Naive thymus-derived CD4-positive, alpha-beta T cell (primary cell): ENCODE results near the gene TIPIN. TPM values are rescaled to one million over a fixed set of nuclear protein-coding genes. Genes with fewer than 3 reads are reported as not detected.
A peak's percentile ranks its signal among the peaks of the same experiment; 100 is the strongest.
"Not testable (repeated sequence)": the region's sequence is repeated elsewhere in the genome, so short reads cannot be mapped to it uniquely, and the experiment has no call there.

Experiments used
- ATAC-seq: fragments of 150-1000 bp; cut with Tn5 transposase; 2 replicates; pipeline ENCODE4 v1.10.0; 2021; ENCODE audit warnings: mild to moderate bottlenecking, moderate library complexity
- CTCF ChIA-PET: fragments of 350-600 bp; sonication (Branson Sonifier 250); formaldehyde crosslinking; loops from one replicate; lab custom pipeline; 2021; ENCODE audit warnings: antibody characterized with exemption; lab: Charles Lee
- POLR2A ChIA-PET: fragments of 350-600 bp; sonication (Branson Sonifier 250); formaldehyde crosslinking; loops from one replicate; lab custom pipeline; 2021; ENCODE audit warnings: antibody characterized with exemption, inconsistent platforms; lab: Charles Lee
- DNase-seq, 9 donors: peaks; one replicate each; pipeline versions ENCODE4 v3.0.0 to v3.0.0-alpha.2; 2020 to 2022; ENCODE audit warnings: mixed read lengths in 1 of 9
- H3K27ac ChIP-seq: one replicate; pipeline ENCODE4 v1.7.0; 2013; ENCODE audit warnings: mild to moderate bottlenecking, low read depth, low read length, moderate library complexity
- H3K27me3 ChIP-seq, 2 donors: one replicate each; pipeline ENCODE4 v1.7.0; 2013; ENCODE audit warnings: low read length in 2 of 2, mild to moderate bottlenecking in 2 of 2, moderate library complexity in 2 of 2; ENCODE audit not compliant: control insufficient read depth in 2 of 2, insufficient read depth in 2 of 2
- H3K36me3 ChIP-seq, 3 experiments: 1 replicate in 2 of 3; 2 replicates in 1 of 3; pipeline ENCODE4 v1.7.0; 2013; ENCODE audit warnings: low read length in 3 of 3, mild to moderate bottlenecking in 3 of 3, moderate library complexity in 1 of 3; ENCODE audit not compliant: insufficient read depth in 3 of 3, control insufficient read depth in 2 of 3
- H3K4me1 ChIP-seq, 2 donors: one replicate each; pipeline ENCODE4 v1.7.0; 2013; ENCODE audit warnings: low read length in 2 of 2, mild to moderate bottlenecking in 2 of 2, moderate library complexity in 1 of 2; ENCODE audit not compliant: control insufficient read depth in 2 of 2, insufficient read depth in 2 of 2
- H3K4me3 ChIP-seq: 2 replicates; pipeline ENCODE4 v1.7.0; 2013; ENCODE audit warnings: mild to moderate bottlenecking, low read length
- H3K9me3 ChIP-seq, 3 experiments: 1 replicate in 2 of 3; 2 replicates in 1 of 3; pipeline ENCODE4 v1.7.0; 2013; ENCODE audit warnings: low read length in 3 of 3; ENCODE audit not compliant: control insufficient read depth in 2 of 3
- H3K27ac Mint-ChIP-seq, 9 donors: one replicate each; pipeline ENCODE4 v1.8.0; 2020 to 2022; ENCODE audit warnings: mixed read lengths in 9 of 9, mild to moderate bottlenecking in 8 of 9, moderate library complexity in 5 of 9, inconsistent platforms in 2 of 9
- H3K27me3 Mint-ChIP-seq, 5 donors: one replicate each; pipeline ENCODE4 v1.8.0; 2021 to 2022; ENCODE audit warnings: mixed read lengths in 5 of 5, mild to moderate bottlenecking in 1 of 5
- H3K36me3 Mint-ChIP-seq, 5 donors: one replicate each; pipeline ENCODE4 v1.8.0; 2020 to 2022; ENCODE audit warnings: mixed read lengths in 5 of 5, mild to moderate bottlenecking in 3 of 5, inconsistent platforms in 1 of 5
- H3K4me1 Mint-ChIP-seq, 7 donors: one replicate each; pipeline ENCODE4 v1.8.0; 2020 to 2022; ENCODE audit warnings: mixed read lengths in 7 of 7, mild to moderate bottlenecking in 3 of 7, inconsistent platforms in 1 of 7
- H3K4me3 Mint-ChIP-seq, 10 donors: one replicate each; pipeline ENCODE4 v1.8.0; 2020 to 2022; ENCODE audit warnings: mild to moderate bottlenecking in 10 of 10, mixed read lengths in 10 of 10, moderate library complexity in 6 of 10, inconsistent platforms in 2 of 10
- H3K9me3 Mint-ChIP-seq, 11 donors: one replicate each; pipeline ENCODE4 v1.8.0; 2020 to 2022; ENCODE audit warnings: mixed read lengths in 11 of 11, mild to moderate bottlenecking in 4 of 11, inconsistent platforms in 1 of 11, moderate library complexity in 1 of 11
- intact Hi-C, 2 donors: fragments of 100-400 bp; cut with micrococcal nuclease; formaldehyde crosslinking; loops; one replicate each; pipeline ENCODE4 v1.15.1; 2023
- polyA plus RNA-seq, 2 donors: library from polyadenylated mRNA; unstranded; fragments of 300-500 nt; fragmentation: Illumina TruSeq; gene quantifications; one replicate each; pipeline ENCODE4 v1.2.3, GENCODE V29; 2021
- total RNA-seq, 6 experiments: library from RNA in 5 of 6; stranded (reverse) in 5 of 6; gene quantifications; 1 replicate in 5 of 6; 2 replicates in 1 of 6; pipeline ENCODE4 v1.2.3 and lab custom pipeline; 2021 to 2026

TIPIN gene
- total and polyA plus RNA-seq, 7 experiments from 2014 or later: 3.8 to 28.2 (median 9.9) TPM

DNA sequence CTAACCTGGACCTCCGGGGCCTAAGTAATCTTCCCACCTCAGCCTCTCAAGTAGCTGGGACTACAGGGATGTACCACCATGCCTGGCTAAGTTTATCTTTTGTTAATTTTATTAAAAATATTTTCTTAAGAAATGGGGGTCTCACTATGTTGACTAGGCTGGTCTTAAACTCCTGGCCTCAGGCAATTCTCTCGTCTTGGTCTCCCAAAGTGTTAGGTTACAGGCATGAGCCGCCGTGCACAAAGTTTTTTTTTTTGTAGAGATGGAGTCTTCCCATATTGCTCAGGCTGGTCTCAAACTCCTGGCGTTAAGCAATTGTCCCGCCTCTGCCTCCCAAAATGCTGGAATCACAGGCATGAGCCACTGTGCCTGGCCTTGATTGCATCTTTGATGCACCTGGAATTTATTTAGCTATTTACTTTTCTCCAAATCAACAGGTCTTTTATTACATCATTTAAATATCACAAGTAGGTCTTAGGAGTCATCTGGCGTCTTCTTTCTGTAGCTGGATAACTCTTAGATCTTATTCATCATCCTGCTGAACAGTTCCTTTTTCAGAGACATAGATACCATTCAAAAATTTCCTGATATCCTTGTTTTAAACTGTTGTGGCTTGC is 22.4 kb upstream of the TIPIN start:
- H3K27ac ChIP-seq: no peak overlapping the region
- Mint-ChIP-seq H3K4me3 (no peak overlapping the region), H3K27me3 (no peaks in the 10 kb centered on the region), H3K4me1 (peaks cover 0 to 5% (median 0%) of the 10 kb centered on the region in 7 donors), H3K27ac (no peak overlapping the region), H3K36me3 (peaks cover 0 to 6% (median 0%) of the 10 kb centered on the region in 5 donors), H3K9me3 (peaks cover 0 to 9% (median 3%) of the 10 kb centered on the region in 11 donors)
- intact Hi-C loops: no loop called here
- ChIA-PET POLR2A (interaction anchor here (0.6 to 1.3 kb wide), 2 partner anchors 125 to 274 kb away, joined by 3 to 4 read pairs; no protein-coding TSS in a partner anchor), CTCF (no interaction called here)
- DNase-seq (no peak), ATAC-seq (no peak)
- H3K9me3 ChIP-seq: peaks cover 0 to 3% (median 0%) of the 10 kb centered on the region in 3 experiments
- H3K36me3 ChIP-seq: no peaks in the 10 kb centered on the region
- no peak overlapping the region for H3K4me3 ChIP-seq
- H3K27me3 ChIP-seq: no peaks in the 10 kb centered on the region
- H3K4me1 ChIP-seq: no peaks in the 10 kb centered on the region

GRCh38 chr15:66374179-66374578 is 17.7 kb upstream of the TIPIN start:
- ChIA-PET CTCF (no interaction called here), POLR2A (no interaction called here)
- peaks cover 0 to 3% (median 0%) of the 10 kb centered on the region in 3 experiments for H3K9me3 ChIP-seq
- intact Hi-C loops: no loop called here
- DNase-seq (no peak), ATAC-seq (no peak)
- H3K27ac ChIP-seq: no peak overlapping the region
- H3K27me3 ChIP-seq: no peaks in the 10 kb centered on the region
- peaks cover 10 to 22% (median 15%) of the 10 kb centered on the region in 7 donors for H3K4me1 Mint-ChIP-seq
- peaks cover 0 to 6% (median 0%) of the 10 kb centered on the region in 5 donors for H3K36me3 Mint-ChIP-seq
- H3K27ac Mint-ChIP-seq: no peak overlapping the region
- H3K36me3 ChIP-seq: no peaks in the 10 kb centered on the region
- H3K4me3 ChIP-seq: no peak overlapping the region
- H3K4me1 ChIP-seq: peaks cover 7 to 11% of the 10 kb centered on the region in 2 donors
- no peak overlapping the region for H3K4me3 Mint-ChIP-seq
- H3K27me3 Mint-ChIP-seq: no peaks in the 10 kb centered on the region
- peaks cover 0 to 9% (median 3%) of the 10 kb centered on the region in 11 donors for H3K9me3 Mint-ChIP-seq

DNA sequence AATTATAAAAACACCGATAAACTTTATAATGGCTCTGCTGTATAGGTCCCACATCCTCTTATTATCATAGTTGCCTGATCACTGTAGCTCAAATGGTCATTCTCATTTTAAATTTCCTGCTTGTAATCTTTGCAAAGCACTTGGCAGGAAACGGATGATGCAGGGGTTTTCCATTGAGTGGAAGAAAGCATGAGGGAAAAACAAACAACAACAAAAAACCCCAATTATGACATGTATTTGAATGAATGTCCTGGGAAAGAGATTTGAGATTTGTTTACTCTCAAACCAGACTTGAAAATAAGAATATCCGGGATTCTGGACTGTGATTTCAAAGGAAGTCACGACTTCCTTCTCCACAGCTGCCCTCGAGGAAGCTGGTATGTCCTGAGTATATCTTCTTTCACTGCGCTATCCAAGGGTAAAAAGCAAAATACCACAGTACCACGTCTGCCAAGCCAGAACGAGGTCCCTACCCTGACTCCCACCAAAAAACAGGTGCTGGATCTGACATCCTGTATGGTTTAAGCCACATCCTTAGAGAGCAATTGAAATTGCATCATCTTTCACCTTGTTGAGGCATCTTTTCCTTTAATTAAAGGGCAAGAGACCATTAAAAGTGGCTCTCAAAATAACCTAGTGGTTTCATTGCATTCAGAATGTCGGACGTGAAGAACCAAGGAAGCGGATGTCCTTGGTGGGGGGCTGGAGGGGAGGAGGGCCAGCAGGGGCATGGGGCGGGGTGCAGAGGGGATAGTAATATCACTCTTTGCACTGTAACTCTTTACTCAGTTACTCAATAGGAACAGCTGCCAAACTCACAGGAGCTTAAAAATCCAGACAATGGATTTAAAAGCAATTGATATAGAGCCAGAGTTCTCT is 13.5 kb upstream of the TIPIN start:
- peak overlapping the region; percentile 52 for H3K27ac ChIP-seq
- ChIA-PET CTCF (interaction anchor here (1.3 kb wide), 1 partner anchor 43 kb away, joined by 3 read pairs; no protein-coding TSS in a partner anchor), POLR2A (no interaction called here)
- H3K9me3 ChIP-seq: peaks cover 0 to 3% (median 0%) of the 10 kb centered on the region in 3 experiments
- H3K4me1 ChIP-seq: peaks cover 7 to 11% of the 10 kb centered on the region in 2 donors
- H3K4me3 ChIP-seq: peak overlapping the region; percentile 48
- intact Hi-C loops: loop anchor here in 1 of 2 donors (1.0 to 2.0 kb wide), 2 partner anchors 13 to 16 kb away; partner anchors contain the start of genes MAP2K1 and TIPIN
- peak overlapping the region; percentile 3 to 87 (median 80) for H3K4me3 Mint-ChIP-seq
- H3K27ac Mint-ChIP-seq: peak overlapping the region; percentile 53 to 93 (median 84)
- peaks cover 0 to 3% (median 0%) of the 10 kb centered on the region in 5 donors for H3K36me3 Mint-ChIP-seq
- peak in 1 of 9 donors; percentile 29 for DNase-seq
- peaks cover 0 to 7% (median 3%) of the 10 kb centered on the region in 11 donors for H3K9me3 Mint-ChIP-seq
- H3K27me3 Mint-ChIP-seq: no peaks in the 10 kb centered on the region
- H3K4me1 Mint-ChIP-seq: peaks cover 10 to 22% (median 15%) of the 10 kb centered on the region in 7 donors
- no peaks in the 10 kb centered on the region for H3K27me3 ChIP-seq
- H3K36me3 ChIP-seq: no peaks in the 10 kb centered on the region
- peak; percentile 50 for ATAC-seq

DNA sequence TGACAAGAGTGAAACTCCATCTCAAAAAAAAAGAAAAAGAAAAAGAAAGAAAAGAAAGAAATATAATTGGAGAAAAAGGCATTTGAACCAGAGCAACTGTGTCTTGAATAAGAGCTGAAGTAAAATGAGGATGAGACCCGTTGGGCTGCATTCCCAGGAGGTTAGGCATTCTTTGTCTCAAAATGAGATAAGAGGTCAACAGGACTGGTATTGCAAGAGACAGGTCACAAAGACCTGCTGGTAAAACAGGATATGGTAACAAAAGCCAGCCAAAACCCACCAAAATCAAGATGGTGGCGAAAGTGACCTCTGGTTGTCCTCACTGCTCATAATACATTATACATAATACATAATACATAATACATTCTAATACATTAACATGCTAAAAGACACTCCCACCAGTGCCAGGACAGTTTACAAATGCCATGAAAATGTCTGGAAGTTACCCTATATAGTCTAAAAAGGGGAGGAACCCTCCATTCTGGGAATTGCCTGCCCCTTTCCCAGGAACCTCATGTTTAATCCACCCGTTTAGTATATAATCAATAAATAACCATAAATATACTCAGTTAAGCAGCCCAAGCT is 8.6 kb upstream of the TIPIN start:
- no peaks in the 10 kb centered on the region for H3K36me3 ChIP-seq
- ATAC-seq (no peak), DNase-seq (no peak)
- Mint-ChIP-seq H3K27ac (no peak overlapping the region), H3K27me3 (no peaks in the 10 kb centered on the region), H3K4me3 (no peak overlapping the region), H3K9me3 (no peaks in the 10 kb centered on the region), H3K36me3 (no peaks in the 10 kb centered on the region), H3K4me1 (peaks cover 7 to 9% (median 8%) of the 10 kb centered on the region in 7 donors)
- peaks cover 6% of the 10 kb centered on the region in 2 donors for H3K4me1 ChIP-seq
- no peak overlapping the region for H3K27ac ChIP-seq
- CTCF ChIA-PET: no interaction called here
- H3K9me3 ChIP-seq: no peaks in the 10 kb centered on the region
- H3K27me3 ChIP-seq: no peaks in the 10 kb centered on the region
- no peak overlapping the region for H3K4me3 ChIP-seq
- POLR2A ChIA-PET: interaction anchor here (0.7 kb wide), 1 partner anchor 10 kb away, joined by 3 read pairs; no protein-coding TSS in a partner anchor
- intact Hi-C loops: no loop called here

GRCh38 chr15:66362776-66363175 is 6.3 kb upstream of the TIPIN start:
- H3K27me3 Mint-ChIP-seq: no peaks in the 10 kb centered on the region
- ChIA-PET POLR2A (no interaction called here), CTCF (no interaction called here)
- H3K27ac ChIP-seq: no peak overlapping the region
- H3K36me3 ChIP-seq: no peaks in the 10 kb centered on the region
- intact Hi-C loops: no loop called here
- no peaks in the 10 kb centered on the region for H3K9me3 Mint-ChIP-seq
- DNase-seq (no peak), ATAC-seq (no peak)
- H3K27ac Mint-ChIP-seq: no peak overlapping the region
- H3K4me1 ChIP-seq: no peaks in the 10 kb centered on the region
- no peak overlapping the region for H3K4me3 Mint-ChIP-seq
- no peaks in the 10 kb centered on the region for H3K36me3 Mint-ChIP-seq
- H3K9me3 ChIP-seq: no peaks in the 10 kb centered on the region
- no peaks in the 10 kb centered on the region for H3K4me1 Mint-ChIP-seq
- no peaks in the 10 kb centered on the region for H3K27me3 ChIP-seq
- H3K4me3 ChIP-seq: no peak overlapping the region

DNA sequence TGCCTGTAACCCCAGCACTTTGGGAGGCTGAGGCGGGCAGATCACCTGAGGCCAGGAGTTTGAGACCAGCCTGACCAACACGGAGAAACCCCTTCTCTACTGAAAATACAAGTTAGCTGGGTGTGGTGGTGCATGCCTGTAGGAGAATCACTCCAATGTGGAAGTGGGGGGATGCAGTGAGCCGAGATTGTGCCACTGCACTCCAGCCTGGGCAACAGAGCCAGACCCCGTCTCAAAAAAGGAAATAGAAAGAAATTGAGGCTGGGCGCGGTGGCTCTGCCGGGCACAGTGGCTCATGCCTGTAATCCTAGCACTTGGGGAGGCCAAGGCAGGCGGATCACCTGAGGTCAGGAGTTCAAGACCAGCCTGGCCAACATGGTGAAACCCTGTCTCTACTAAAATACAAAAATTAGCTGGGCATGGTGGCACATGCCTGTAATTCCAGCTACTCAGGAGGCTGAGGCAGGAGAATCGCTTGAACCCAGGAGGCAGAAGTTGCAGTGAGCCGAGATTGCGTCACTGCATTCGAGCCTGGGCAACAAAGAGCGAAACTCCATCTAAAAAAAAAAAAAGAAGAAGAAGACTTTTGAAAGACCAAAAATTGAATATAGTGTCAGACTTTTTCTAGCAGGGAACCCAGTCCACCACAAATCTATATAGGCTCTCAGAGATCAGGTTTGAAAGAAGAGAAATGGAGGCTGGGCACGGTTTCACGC is 5.4 kb upstream of the TIPIN start:
- H3K27ac ChIP-seq, H3K4me3 Mint-ChIP-seq, DNase-seq, H3K9me3 ChIP-seq, intact Hi-C loops, H3K27ac Mint-ChIP-seq, H3K27me3 Mint-ChIP-seq, H3K4me3 ChIP-seq, H3K4me1 ChIP-seq, H3K36me3 ChIP-seq, ATAC-seq, H3K9me3 Mint-ChIP-seq, H3K36me3 Mint-ChIP-seq, H3K27me3 ChIP-seq, H3K4me1 Mint-ChIP-seq, POLR2A ChIA-PET: not testable (repeated sequence)
- CTCF ChIA-PET: interaction anchor here (0.7 kb wide), 1 partner anchor 26 kb away, joined by 4 read pairs; no protein-coding TSS in a partner anchor
